ENCODE data around the gene KLK14. TPM values are rescaled to one million over a fixed set of nuclear protein-coding genes. Genes with fewer than 3 reads are reported as not detected.

The KLK14 gene
- total RNA-seq, 2 experiments from 2014 or later, result 0.57 TPM; not detected in 1

DNA sequence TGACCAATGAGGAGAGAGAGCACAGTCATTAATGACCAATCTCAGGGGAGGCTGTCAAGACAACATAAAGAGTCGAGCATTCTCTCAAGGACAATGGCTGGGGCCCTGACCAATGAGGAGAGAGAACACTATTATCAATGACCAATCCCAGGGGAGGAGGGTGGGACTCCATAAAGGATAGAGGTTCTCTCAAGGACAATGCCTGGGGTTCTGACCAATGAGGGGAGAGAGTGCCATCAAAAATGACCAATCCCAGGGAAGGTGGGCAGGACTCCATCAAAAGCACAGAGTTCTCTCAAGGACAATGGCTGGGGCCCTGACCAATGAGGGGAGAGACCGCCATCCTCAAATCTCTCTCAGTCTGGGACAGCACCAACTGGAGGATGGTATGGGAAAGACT lies 53.0 kb downstream of the KLK14 start:
- no peak overlapping the region for H3K4me3 Mint-ChIP-seq
- POLR2A ChIA-PET, result no interaction called here
- CTCF ChIA-PET, result no interaction called here
- no peaks in the 10 kb centered on the region for H3K9me3 Mint-ChIP-seq (ENCODE audit: insufficient read depth)
- H3K27ac Mint-ChIP-seq, result no peak overlapping the region
- no peak for ATAC-seq
- no peaks in the 10 kb centered on the region for H3K36me3 Mint-ChIP-seq (ENCODE audit: low read depth)
- no peak for DNase-seq
- peaks cover 8% of the 10 kb centered on the region for H3K27me3 Mint-ChIP-seq (ENCODE audit: low read depth)
- H3K4me1 Mint-ChIP-seq (ENCODE audit: low read depth), result no peaks in the 10 kb centered on the region

Other genes starting within 250 kb of the KLK14 start
- gene KLK15, start 249.3 kb downstream of the KLK14 start, total RNA-seq, result not detected
- gene KLK3, start 228.0 kb downstream of the KLK14 start, total RNA-seq, result not detected
- gene KLK2, start 209.4 kb downstream of the KLK14 start, total RNA-seq, result not detected
- not detected for gene KLK4, start 171.5 kb downstream of the KLK14 start, total RNA-seq
- gene KLK5, start 129.8 kb downstream of the KLK14 start, total RNA-seq, result not detected
- not detected for gene KLK6, start 113.3 kb downstream of the KLK14 start, total RNA-seq
- not detected for gene KLK7, start 99.0 kb downstream of the KLK14 start, total RNA-seq
- not detected for gene KLK8, start 81.3 kb downstream of the KLK14 start, total RNA-seq
- gene KLK10, start 63.2 kb downstream of the KLK14 start, total RNA-seq, result not detected
- not detected for gene KLK11, start 56.3 kb downstream of the KLK14 start, total RNA-seq
- not detected for gene KLK12, start 47.9 kb downstream of the KLK14 start, total RNA-seq
- gene KLK13, start 17.8 kb downstream of the KLK14 start, total RNA-seq, result not detected
- 1 to 10 TPM; 8.7 to 10.0 TPM for gene CTU1, start 25.5 kb upstream of the KLK14 start, total RNA-seq
- gene SIGLEC9, start 42.0 kb upstream of the KLK14 start, total RNA-seq, result under 1 TPM; 0.58 to 0.60 TPM
- gene SIGLEC7, start 59.4 kb upstream of the KLK14 start, total RNA-seq, result not detected
- gene CD33, start 142.2 kb upstream of the KLK14 start, total RNA-seq, result 1 to 10 TPM; 2.3 to 4.0 TPM
- not detected for gene SIGLECL1, start 168.2 kb upstream of the KLK14 start, total RNA-seq
- not detected for gene IGLON5, start 228.8 kb upstream of the KLK14 start, total RNA-seq